Activated naive CD8-positive, alpha-beta T cell treated with anti-CD3 and anti-CD28 coated beads, Interleukin-2, amount 10 ng/mL, durations not matched to agents 7 days and 5 days (primary cell): ENCODE data around the gene PTPRD. TPM values are rescaled to one million over a fixed set of nuclear protein-coding genes. Genes with fewer than 3 reads are reported as not detected.

Experiments
- ATAC-seq: fragments of 150-1000 bp; cut with Tn5 transposase; one replicate; pipeline ENCODE4 v1.10.0; 2021; ENCODE audit warnings: low read depth, moderate library complexity
- POLR2A ChIA-PET: fragments of 350-600 bp; sonication (Branson Sonifier 250); formaldehyde crosslinking; loops from one replicate; lab custom pipeline; 2021; ENCODE audit warnings: antibody characterized with exemption; lab: Charles Lee
- DNase-seq: peaks from one replicate; pipeline ENCODE4 v3.0.0; 2021
- H3K27ac Mint-ChIP-seq: one replicate; pipeline ENCODE4 v1.8.0; 2022; ENCODE audit warnings: mild to moderate bottlenecking, mixed read lengths
- H3K27me3 Mint-ChIP-seq: one replicate; pipeline ENCODE4 v1.8.0; 2022; ENCODE audit warnings: mild to moderate bottlenecking, moderate library complexity, mixed read lengths
- H3K36me3 Mint-ChIP-seq: one replicate; pipeline ENCODE4 v1.8.0; 2021; ENCODE audit warnings: mild to moderate bottlenecking, mixed read lengths
- H3K4me1 Mint-ChIP-seq: one replicate; pipeline ENCODE4 v1.8.0; 2021; ENCODE audit warnings: mixed read lengths
- H3K4me3 Mint-ChIP-seq: one replicate; pipeline ENCODE4 v1.8.0; 2022; ENCODE audit warnings: mild to moderate bottlenecking, moderate library complexity, mixed read lengths
- H3K9me3 Mint-ChIP-seq: one replicate; pipeline ENCODE4 v1.8.0; 2021; ENCODE audit warnings: mixed read lengths
- total RNA-seq, 2 experiments: library from RNA; stranded (reverse); gene quantifications; one replicate each; pipeline ENCODE4 v1.2.3, GENCODE V29; 2021

Gene PTPRD
- total RNA-seq, 2 experiments from 2014 or later = not detected

DNA sequence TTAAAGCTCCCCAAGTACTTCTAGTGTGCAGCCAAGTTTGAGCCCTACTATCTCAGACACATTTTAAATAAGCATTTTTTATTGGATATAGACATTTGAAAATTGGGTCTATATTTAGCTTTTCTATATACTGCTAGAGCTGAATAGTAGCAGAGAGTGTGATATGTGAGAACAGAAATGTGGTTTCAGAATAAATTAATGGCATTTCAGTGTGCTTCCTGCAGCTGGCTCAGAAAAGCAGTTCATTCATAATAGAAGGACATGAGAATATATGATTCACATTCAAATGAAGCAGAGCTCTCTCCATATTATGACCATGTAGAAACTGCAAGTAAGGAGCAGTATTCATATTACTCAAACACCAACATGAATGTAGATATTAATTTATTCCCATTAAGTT lies 464.0 kb downstream of the PTPRD start:
- Mint-ChIP-seq H3K27me3 (no peaks in the 10 kb centered on the region), H3K4me3 (no peak overlapping the region), H3K9me3 (peaks cover 2% of the 10 kb centered on the region), H3K36me3 (no peaks in the 10 kb centered on the region), H3K27ac (no peak overlapping the region), H3K4me1 (no peaks in the 10 kb centered on the region)
- no peak for ATAC-seq
- no peak for DNase-seq
- POLR2A ChIA-PET = no interaction called here

DNA sequence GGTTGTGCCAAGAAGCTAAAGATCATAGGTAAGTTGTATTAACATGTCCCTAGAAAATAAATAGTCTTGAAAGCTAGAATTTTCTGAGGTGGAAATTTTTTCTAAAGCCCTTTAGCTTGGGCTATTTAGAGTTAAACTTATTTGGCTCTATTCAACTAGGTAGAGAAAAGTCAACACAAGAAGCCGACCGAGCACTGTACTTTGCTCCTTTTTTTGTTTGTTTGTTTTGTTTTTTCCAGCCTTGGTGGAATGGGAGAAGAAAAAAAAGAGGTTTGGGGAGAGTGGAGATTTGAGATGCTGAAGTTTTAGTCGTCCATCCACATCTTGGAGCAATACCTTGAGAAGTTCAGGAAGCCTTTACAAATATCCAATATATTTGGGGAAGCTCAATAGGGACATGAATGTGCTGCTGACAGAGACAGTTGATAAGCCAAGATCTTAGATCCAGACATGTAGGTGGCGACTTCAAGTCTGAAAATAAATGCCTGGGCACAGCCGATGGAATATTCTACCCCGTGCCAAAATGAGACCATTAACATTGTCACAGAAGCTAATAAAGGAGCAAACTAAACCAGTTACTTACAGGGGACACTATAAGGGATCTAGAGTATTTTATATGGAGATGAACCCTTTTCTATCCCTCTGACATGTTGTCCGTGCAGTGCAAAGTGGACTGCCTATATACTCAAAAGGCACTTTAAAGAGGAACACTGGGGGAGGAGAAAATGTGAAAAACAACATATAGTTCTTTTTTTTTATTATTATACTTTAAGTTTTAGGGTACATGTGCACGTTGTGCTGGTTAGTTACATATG lies 466.1 kb downstream of the PTPRD start:
- peaks cover 5% of the 10 kb centered on the region for H3K9me3 Mint-ChIP-seq
- POLR2A ChIA-PET = no interaction called here
- no peak for ATAC-seq

DNA sequence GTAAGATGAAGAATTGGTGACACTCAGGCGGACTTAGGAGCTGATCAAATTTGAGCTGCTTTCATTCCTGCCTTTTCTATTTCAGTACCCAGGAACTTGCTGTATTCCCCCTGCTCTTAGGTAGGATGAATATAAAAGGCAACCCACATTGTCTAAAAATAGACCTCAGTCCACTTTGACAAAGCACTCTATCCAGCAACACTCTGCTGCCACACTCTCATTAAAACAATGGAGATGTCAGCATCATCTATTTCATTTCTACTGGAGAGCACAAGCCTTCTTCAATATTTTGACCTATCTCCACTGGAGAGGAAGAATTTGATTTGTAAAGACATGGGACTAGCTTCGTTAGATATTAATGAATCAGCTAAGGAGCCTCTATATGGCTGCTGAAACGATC lies 468.4 kb downstream of the PTPRD start:
- no peak overlapping the region for H3K4me3 Mint-ChIP-seq
- H3K36me3 Mint-ChIP-seq = no peaks in the 10 kb centered on the region
- POLR2A ChIA-PET = no interaction called here
- no peaks in the 10 kb centered on the region for H3K27me3 Mint-ChIP-seq
- H3K4me1 Mint-ChIP-seq = no peaks in the 10 kb centered on the region
- H3K27ac Mint-ChIP-seq = no peak overlapping the region
- DNase-seq (no peak), ATAC-seq (no peak)
- H3K9me3 Mint-ChIP-seq = peaks cover 3% of the 10 kb centered on the region

More for the DNA sequence above, 466.1 kb downstream of the PTPRD start:
- Mint-ChIP-seq H3K27me3 (no peaks in the 10 kb centered on the region), H3K4me3 (no peak overlapping the region), H3K36me3 (no peaks in the 10 kb centered on the region), H3K4me1 (no peaks in the 10 kb centered on the region), H3K27ac (no peak overlapping the region)
- DNase-seq = no peak

DNA sequence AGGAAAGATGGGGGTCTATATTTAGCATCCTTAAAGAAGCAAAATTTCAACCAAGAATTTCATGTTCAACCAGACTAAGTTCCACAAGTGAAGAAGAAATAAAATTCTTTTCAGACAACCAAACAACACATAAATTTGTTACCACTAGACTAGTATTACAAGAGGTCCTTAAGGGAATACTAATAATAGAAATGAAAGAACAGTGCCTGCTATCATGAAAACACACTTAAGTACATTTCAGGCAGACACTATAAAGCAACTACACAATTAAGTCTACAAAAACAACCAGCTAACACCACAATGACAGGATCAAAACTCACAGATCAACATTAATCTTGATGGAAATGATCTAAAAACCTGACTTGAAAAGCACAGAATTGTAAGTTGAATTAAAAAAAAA lies 477.2 kb downstream of the PTPRD start:
- POLR2A ChIA-PET = no interaction called here
- peaks cover 9% of the 10 kb centered on the region for H3K9me3 Mint-ChIP-seq
- H3K27ac Mint-ChIP-seq = no peak overlapping the region
- H3K4me1 Mint-ChIP-seq = no peaks in the 10 kb centered on the region
- ATAC-seq (no peak), DNase-seq (no peak)
- H3K27me3 Mint-ChIP-seq = no peaks in the 10 kb centered on the region
- no peaks in the 10 kb centered on the region for H3K36me3 Mint-ChIP-seq
- no peak overlapping the region for H3K4me3 Mint-ChIP-seq

DNA sequence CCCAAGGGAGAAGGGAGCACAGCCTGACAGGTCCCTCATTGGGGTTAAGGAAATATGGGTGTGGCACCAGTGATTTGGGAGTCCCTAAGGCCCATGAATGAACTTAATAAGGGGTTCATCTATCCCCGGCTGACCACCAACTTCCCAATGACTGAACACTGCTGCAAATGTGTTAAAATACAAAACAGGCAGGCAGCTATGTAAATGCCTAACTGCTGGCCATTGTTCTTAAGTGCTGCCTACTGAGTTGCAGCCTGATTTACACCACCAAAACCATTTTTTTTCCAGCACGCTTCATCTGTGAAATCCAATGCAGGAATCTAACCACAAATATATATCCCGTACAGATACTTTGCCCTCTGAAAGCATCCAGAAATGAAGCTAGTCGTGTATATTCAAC lies 478.5 kb downstream of the PTPRD start:
- Mint-ChIP-seq H3K27ac (no peak overlapping the region), H3K9me3 (peaks cover 9% of the 10 kb centered on the region), H3K36me3 (no peaks in the 10 kb centered on the region), H3K27me3 (no peaks in the 10 kb centered on the region), H3K4me3 (no peak overlapping the region), H3K4me1 (no peaks in the 10 kb centered on the region)
- POLR2A ChIA-PET = no interaction called here
- DNase-seq = no peak
- no peak for ATAC-seq

DNA sequence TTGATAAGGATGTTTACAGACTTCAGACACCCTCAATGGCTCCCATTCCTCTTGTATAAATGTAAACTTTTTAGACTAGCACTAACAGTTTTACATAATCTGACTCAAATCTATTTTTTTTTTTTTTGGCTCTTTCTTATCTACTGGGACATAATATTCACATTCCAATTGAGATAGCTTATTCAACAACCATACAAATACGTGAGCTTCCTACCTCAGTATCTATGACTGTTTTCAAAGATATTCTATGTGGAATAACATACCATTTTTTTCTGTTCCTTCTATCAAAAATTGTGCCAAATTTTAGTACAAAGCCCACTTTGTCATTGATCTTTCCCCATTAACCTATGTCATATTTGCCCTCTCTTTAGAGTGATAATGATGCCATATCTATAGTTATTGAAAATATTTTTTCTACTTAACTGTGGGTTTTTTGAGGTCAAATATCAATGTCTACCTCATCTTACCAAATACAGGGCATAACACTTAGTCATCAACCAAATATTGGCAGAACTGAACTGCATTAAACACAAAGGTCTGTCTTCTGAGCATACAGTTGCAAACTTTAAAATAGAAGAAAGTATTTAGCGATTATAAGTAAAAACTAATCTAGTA lies 482.6 kb downstream of the PTPRD start:
- no peaks in the 10 kb centered on the region for H3K36me3 Mint-ChIP-seq
- DNase-seq (no peak), ATAC-seq (no peak)
- no peak overlapping the region for H3K4me3 Mint-ChIP-seq
- no peak overlapping the region for H3K27ac Mint-ChIP-seq
- no peaks in the 10 kb centered on the region for H3K9me3 Mint-ChIP-seq
- POLR2A ChIA-PET = no interaction called here
- H3K4me1 Mint-ChIP-seq = no peaks in the 10 kb centered on the region
- no peaks in the 10 kb centered on the region for H3K27me3 Mint-ChIP-seq

DNA sequence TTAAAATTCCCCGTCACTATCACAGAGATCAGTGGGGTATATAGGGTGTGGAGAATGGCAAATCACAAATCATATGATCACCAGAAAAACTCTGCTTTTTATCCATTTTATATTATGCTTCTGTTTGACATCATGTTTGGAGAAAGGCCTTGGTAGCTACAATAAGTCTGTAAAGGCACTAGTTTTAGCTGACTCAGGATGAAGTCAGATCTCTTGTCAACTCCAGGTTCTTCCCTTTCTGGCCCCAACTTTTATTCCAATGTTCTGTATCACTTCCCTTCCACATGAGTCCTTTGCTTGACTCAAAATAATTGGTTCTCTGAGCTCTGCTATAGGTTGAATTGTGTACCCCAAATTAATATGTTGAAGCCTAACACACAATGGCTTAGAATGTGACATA lies 484.9 kb downstream of the PTPRD start:
- no peaks in the 10 kb centered on the region for H3K36me3 Mint-ChIP-seq
- no peaks in the 10 kb centered on the region for H3K4me1 Mint-ChIP-seq
- no peaks in the 10 kb centered on the region for H3K9me3 Mint-ChIP-seq
- DNase-seq (no peak), ATAC-seq (no peak)
- no peak overlapping the region for H3K4me3 Mint-ChIP-seq
- POLR2A ChIA-PET = no interaction called here
- H3K27ac Mint-ChIP-seq = no peak overlapping the region
- no peaks in the 10 kb centered on the region for H3K27me3 Mint-ChIP-seq

DNA sequence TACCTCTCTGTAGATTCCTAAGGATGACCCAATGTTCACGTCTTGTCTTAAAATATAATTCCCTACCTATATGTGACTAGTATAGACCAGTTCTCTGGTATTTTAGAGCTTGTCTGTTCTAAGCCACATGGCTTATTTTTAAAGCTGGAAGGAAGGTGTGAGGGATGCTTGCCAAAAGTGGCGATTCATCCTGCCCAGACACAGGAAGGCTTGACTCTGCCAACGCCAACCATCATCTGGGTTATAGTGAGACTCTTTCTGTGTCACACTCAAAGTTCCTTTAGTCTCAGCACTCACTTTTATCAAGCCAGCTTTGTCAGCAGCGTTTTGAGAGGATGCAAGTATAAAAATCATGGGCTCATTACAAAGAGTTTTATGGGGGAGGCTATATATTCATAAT lies 500.0 kb downstream of the PTPRD start:
- Mint-ChIP-seq H3K27ac (no peak overlapping the region), H3K36me3 (no peaks in the 10 kb centered on the region), H3K9me3 (peaks cover 3% of the 10 kb centered on the region), H3K4me1 (no peaks in the 10 kb centered on the region), H3K27me3 (no peaks in the 10 kb centered on the region), H3K4me3 (no peak overlapping the region)
- POLR2A ChIA-PET = no interaction called here
- DNase-seq (no peak), ATAC-seq (no peak)

DNA sequence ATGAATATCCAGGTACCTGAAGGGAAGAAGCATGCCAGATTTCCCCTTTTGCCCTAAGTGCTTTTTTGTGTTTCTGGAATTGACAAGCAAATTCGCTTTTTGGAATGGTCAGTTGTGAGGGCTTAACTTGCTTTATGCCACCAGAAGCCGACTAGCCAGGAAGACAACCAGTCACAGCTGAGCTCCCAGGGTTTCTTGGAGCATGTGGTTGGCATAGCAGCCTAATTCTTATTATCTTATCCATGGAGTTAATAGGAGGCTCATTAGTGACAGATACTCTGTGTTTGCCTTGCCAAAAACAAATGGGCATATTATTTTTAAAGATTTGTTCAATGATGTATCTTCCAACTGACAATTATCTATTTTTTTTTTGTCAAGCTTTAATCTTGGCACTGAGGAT lies 500.7 kb downstream of the PTPRD start:
- Mint-ChIP-seq H3K27me3 (no peaks in the 10 kb centered on the region), H3K4me3 (no peak overlapping the region), H3K36me3 (no peaks in the 10 kb centered on the region), H3K9me3 (peaks cover 3% of the 10 kb centered on the region), H3K27ac (no peak overlapping the region), H3K4me1 (no peaks in the 10 kb centered on the region)
- DNase-seq (no peak), ATAC-seq (no peak)
- POLR2A ChIA-PET = no interaction called here

DNA sequence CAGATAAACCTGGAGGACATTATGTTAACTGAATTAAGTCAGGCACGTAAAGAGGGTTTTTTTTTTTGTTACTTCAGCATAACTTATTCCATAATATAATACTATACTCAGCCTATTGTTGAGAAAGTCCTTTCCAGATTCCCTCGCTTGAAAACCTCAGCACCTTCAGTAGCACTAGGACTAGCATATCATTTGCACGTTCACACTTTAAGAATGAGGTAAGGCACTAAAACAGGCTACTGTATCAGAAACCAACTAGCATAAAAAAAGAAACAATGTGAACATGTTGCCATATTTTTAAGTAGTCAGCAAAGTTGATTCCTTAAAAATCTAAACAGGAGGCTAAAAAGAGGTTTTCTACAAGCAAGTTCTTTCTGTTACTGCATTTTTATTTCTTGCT lies 504.0 kb downstream of the PTPRD start:
- no peak for ATAC-seq
- H3K4me1 Mint-ChIP-seq = no peaks in the 10 kb centered on the region
- no peak for DNase-seq
- POLR2A ChIA-PET = no interaction called here
- H3K27ac Mint-ChIP-seq = no peak overlapping the region
- no peaks in the 10 kb centered on the region for H3K36me3 Mint-ChIP-seq
- peaks cover 8% of the 10 kb centered on the region for H3K9me3 Mint-ChIP-seq
- no peaks in the 10 kb centered on the region for H3K27me3 Mint-ChIP-seq
- no peak overlapping the region for H3K4me3 Mint-ChIP-seq

DNA sequence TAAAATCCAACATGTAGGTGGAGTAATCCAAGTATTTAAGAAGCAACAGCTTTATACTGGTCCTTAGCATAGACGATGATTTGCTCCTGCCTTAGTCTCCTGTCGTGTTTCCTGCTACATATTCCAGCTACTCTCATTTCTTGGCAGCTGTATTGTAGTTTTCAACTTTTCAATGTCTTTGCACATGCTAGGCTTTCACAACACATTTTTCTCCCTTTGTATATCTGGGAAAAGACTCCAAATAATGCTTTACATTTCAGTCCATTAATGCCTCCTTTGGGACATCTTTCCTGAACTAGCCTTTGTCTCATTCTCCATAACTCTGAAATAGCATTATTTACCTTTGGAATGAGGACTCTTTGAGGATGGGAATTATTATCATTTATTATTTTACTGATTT lies 508.0 kb downstream of the PTPRD start:
- no peak overlapping the region for H3K27ac Mint-ChIP-seq
- peaks cover 5% of the 10 kb centered on the region for H3K9me3 Mint-ChIP-seq
- no peaks in the 10 kb centered on the region for H3K4me1 Mint-ChIP-seq
- POLR2A ChIA-PET = no interaction called here
- no peak overlapping the region for H3K4me3 Mint-ChIP-seq
- no peaks in the 10 kb centered on the region for H3K27me3 Mint-ChIP-seq
- H3K36me3 Mint-ChIP-seq = no peaks in the 10 kb centered on the region
- no peak for ATAC-seq
- DNase-seq = no peak

DNA sequence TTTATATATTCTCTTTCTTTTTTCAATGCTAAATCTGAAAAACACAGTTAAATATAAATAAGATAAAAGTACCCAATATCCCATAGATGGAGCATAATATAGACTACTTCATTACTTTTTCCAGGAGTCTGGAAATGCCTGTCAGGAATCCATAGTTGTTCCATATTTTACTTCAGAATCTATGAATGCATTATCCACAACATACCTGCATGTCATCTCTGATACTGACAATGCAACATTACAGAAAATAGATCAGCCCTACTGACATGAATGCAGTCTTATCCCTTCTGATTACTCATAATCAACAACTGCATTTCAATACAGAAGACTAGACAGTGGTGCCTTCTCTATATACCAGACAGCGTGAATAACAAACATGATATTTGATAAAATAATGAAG lies 517.6 kb downstream of the PTPRD start:
- H3K9me3 Mint-ChIP-seq = peaks cover 2% of the 10 kb centered on the region
- POLR2A ChIA-PET = no interaction called here
- H3K27ac Mint-ChIP-seq = no peak overlapping the region
- H3K4me3 Mint-ChIP-seq = no peak overlapping the region
- ATAC-seq (no peak), DNase-seq (no peak)
- H3K36me3 Mint-ChIP-seq = no peaks in the 10 kb centered on the region
- no peaks in the 10 kb centered on the region for H3K4me1 Mint-ChIP-seq
- no peaks in the 10 kb centered on the region for H3K27me3 Mint-ChIP-seq

DNA sequence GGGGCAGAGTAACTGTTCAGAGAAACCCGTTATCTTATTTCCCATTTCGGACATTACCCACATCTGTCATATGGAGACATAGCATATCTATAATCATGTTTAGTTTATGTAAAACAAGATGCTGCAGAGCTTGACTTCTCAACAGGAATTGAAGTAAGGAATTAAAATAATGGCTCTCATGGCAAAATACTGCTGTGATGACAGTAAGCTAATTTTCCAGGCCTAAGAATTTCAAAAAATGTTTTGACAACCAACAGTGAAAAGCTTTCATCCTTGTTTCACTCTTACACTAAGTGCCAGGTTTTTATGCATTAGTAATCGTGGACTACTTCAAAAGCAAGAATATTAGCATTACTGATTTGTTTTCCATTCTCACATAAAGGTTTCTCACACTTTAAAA lies 518.2 kb downstream of the PTPRD start:
- POLR2A ChIA-PET = no interaction called here
- H3K9me3 Mint-ChIP-seq = peaks cover 2% of the 10 kb centered on the region
- DNase-seq (no peak), ATAC-seq (no peak)
- H3K4me1 Mint-ChIP-seq = no peaks in the 10 kb centered on the region
- H3K36me3 Mint-ChIP-seq = no peaks in the 10 kb centered on the region
- H3K27ac Mint-ChIP-seq = no peak overlapping the region
- H3K27me3 Mint-ChIP-seq = no peaks in the 10 kb centered on the region
- no peak overlapping the region for H3K4me3 Mint-ChIP-seq

DNA sequence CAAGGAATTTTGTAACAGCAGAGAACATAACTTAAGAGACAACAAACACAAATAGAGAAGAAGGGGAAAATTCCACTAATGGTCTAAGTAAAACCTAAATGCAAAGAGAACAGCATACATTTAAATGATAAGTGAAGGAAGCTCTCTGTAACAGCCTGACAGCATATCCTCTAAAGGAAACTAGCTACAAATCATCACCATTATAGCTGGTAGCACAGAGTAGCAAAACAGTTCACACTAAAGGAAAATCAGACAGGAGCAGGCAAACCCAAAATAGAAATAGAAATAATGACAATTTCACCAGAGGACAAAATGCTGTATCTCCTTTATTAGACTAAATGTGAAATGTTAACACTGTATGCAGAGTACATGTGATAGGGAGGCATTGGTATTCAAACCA lies 532.8 kb downstream of the PTPRD start:
- no peaks in the 10 kb centered on the region for H3K36me3 Mint-ChIP-seq
- H3K4me3 Mint-ChIP-seq = no peak overlapping the region
- H3K27ac Mint-ChIP-seq = no peak overlapping the region
- POLR2A ChIA-PET = no interaction called here
- H3K9me3 Mint-ChIP-seq = peaks cover 5% of the 10 kb centered on the region
- H3K4me1 Mint-ChIP-seq = no peaks in the 10 kb centered on the region
- ATAC-seq = no peak
- DNase-seq = no peak
- no peaks in the 10 kb centered on the region for H3K27me3 Mint-ChIP-seq
